HL-60 (cell line): ENCODE results near the gene NUP62CL.

Experiments used
- DNase-seq, 2 experiments: peaks; one replicate each; pipeline ENCODE4 v3.0.0-alpha.2; 2010 to 2020; ENCODE audit warnings: low read depth in 1 of 2, low spot score in 1 of 2
- H3K27ac ChIP-seq: fragments of 250-450 bp; sonication (Bioruptor Pico); replicated peaks from 2 replicates; pipeline ENCODE4 v1.5.1; 2020; ENCODE audit warnings: mild to moderate bottlenecking, moderate library complexity
- H3K27me3 ChIP-seq: fragments of 250-450 bp; sonication (Bioruptor Pico); 2 replicates; pipeline ENCODE4 v1.5.1; 2021; ENCODE audit warnings: mild to moderate bottlenecking, moderate library complexity; ENCODE audit not compliant: insufficient read depth, poor library complexity, severe bottlenecking
- H3K4me3 ChIP-seq: replicated peaks from 2 replicates; pipeline ENCODE4 v1.5.1; 2011; ENCODE audit warnings: mild to moderate bottlenecking, control low read depth, low read length; ENCODE audit not compliant: insufficient read depth
- CTCF ChIP-seq: IDR thresholded peaks from one replicate; pipeline ENCODE4 v1.5.1; 2011; ENCODE audit warnings: low read length, control low read depth, inconsistent platforms; ENCODE audit not compliant: insufficient read depth
- GABPA ChIP-seq: IDR thresholded peaks from 2 replicates; pipeline ENCODE4 v1.6.1; 2012; ENCODE audit warnings: low read depth
- POLR2AphosphoS5 ChIP-seq: IDR thresholded peaks from 2 replicates; pipeline ENCODE4 v1.6.1; 2012; ENCODE audit warnings: low read depth
- REST ChIP-seq: IDR thresholded peaks from 2 replicates; pipeline ENCODE4 v1.6.1; 2012; ENCODE audit warnings: low read depth; ENCODE audit not compliant: insufficient replicate concordance
- SPI1 ChIP-seq: IDR thresholded peaks from 2 replicates; pipeline ENCODE4 v1.6.1; 2012; ENCODE audit warnings: low read depth, mild to moderate bottlenecking, borderline replicate concordance

NUP62CL gene

GRCh38 chrX:107154787-107155620, 51.2 kb downstream of the NUP62CL start:
- DNase-seq, result no peak
- Histone ChIP-seq H3K27ac (no peak overlapping the region), H3K4me3 (no peak overlapping the region), H3K27me3 (no peaks in the 10 kb centered on the region)
- TF ChIP-seq REST (no peak), GABPA (no peak), POLR2AphosphoS5 (no peak), CTCF (no peak), SPI1 (no peak)

GRCh38 chrX:107153005-107153404, 53.2 kb downstream of the NUP62CL start:
- Histone ChIP-seq H3K27me3 (no peaks in the 10 kb centered on the region), H3K27ac (no peak overlapping the region), H3K4me3 (no peak overlapping the region)
- TF ChIP-seq SPI1 (no peak), REST (no peak), GABPA (no peak), POLR2AphosphoS5 (no peak), CTCF (no peak)
- DNase-seq, result no peak

GRCh38 chrX:107146670-107147069, 59.6 kb downstream of the NUP62CL start:
- DNase-seq, result no peak
- Histone ChIP-seq H3K27me3 (no peaks in the 10 kb centered on the region), H3K27ac (no peak overlapping the region), H3K4me3 (no peak overlapping the region)
- TF ChIP-seq POLR2AphosphoS5, result no peak
- TF ChIP-seq GABPA, result no peak
- TF ChIP-seq CTCF, result no peak
- TF ChIP-seq REST, result no peak
- TF ChIP-seq SPI1, result no peak
